GM19025 (cell line): ENCODE data around the gene ZFHX2.

Experiments used
- ATAC-seq: cut with Tn5 transposase; IDR thresholded peaks from one replicate; pipeline ENCODE4 v1.9.1; 2021; ENCODE audit warnings: mild to moderate bottlenecking, low read depth, moderate library complexity; ENCODE audit not compliant: unreplicated experiment

Gene ZFHX2

GRCh38 chr14:23573384-23574015 is 21.9 kb upstream of the ZFHX2 start:
- ATAC-seq: no peak

- ATAC-seq: no peak
These were observed 21.3 kb upstream of the ZFHX2 start for GRCh38 chr14:23572836-23573235.

GRCh38 chr14:23572524-23572828 is 20.9 kb upstream of the ZFHX2 start:
- ATAC-seq: no peak

GRCh38 chr14:23571701-23572523 is 20.3 kb upstream of the ZFHX2 start:
- no peak for ATAC-seq

GRCh38 chr14:23570806-23571483 is 19.4 kb upstream of the ZFHX2 start:
- ATAC-seq: no peak

- ATAC-seq: no peak
These were observed 18.0 kb upstream of the ZFHX2 start for GRCh38 chr14:23569443-23570151.

- no peak for ATAC-seq
These were observed 17.2 kb upstream of the ZFHX2 start for GRCh38 chr14:23568600-23569331.

- ATAC-seq: no peak
These were observed 16.5 kb upstream of the ZFHX2 start for GRCh38 chr14:23568021-23568599.

- peak; percentile 92 for ATAC-seq
These were observed 15.8 kb upstream of the ZFHX2 start, which contains the start of gene AP1G2 for GRCh38 chr14:23567186-23568020. TSS of gene AP1G2 (minus strand) at chr14:23567791. CDS start at chr14:23567314, 477 bp downstream.

GRCh38 chr14:23566778-23567185 is 15.2 kb upstream of the ZFHX2 start:
- ATAC-seq: no peak

- no peak for ATAC-seq
These were observed 14.7 kb upstream of the ZFHX2 start for GRCh38 chr14:23566112-23566777.

- ATAC-seq: no peak
These were observed 14.1 kb upstream of the ZFHX2 start for GRCh38 chr14:23565626-23566025.

GRCh38 chr14:23564876-23565275 is 13.3 kb upstream of the ZFHX2 start:
- no peak for ATAC-seq

- no peak for ATAC-seq
These were observed 12.7 kb upstream of the ZFHX2 start for GRCh38 chr14:23564181-23564812.

GRCh38 chr14:23563473-23564180 is 12.1 kb upstream of the ZFHX2 start:
- no peak for ATAC-seq

GRCh38 chr14:23562822-23563472 is 11.4 kb upstream of the ZFHX2 start:
- ATAC-seq: no peak
